PC-9 (cell line): ENCODE measurements around the gene WDR43. TPM values are rescaled to one million over a fixed set of nuclear protein-coding genes. Genes with fewer than 3 reads are reported as not detected.

Source experiments
- BruUV-seq: library from RNA; stranded (reverse); fragments of 400-500 nt; replicated peaks from 2 replicates; lab custom pipeline; 2021; lab: Mats Ljungman, UMichigan
- CTCF ChIA-PET: fragments of 300-600 bp; sonication (Branson Sonifier 250); formaldehyde crosslinking; loops from one replicate; lab custom pipeline; 2022; ENCODE audit warnings: antibody characterized with exemption; lab: Charles Lee
- POLR2A ChIA-PET: fragments of 300-600 bp; sonication (Branson Sonifier 250); formaldehyde crosslinking; loops from one replicate; lab custom pipeline; 2022; ENCODE audit warnings: antibody characterized with exemption; ENCODE audit not compliant: unreplicated experiment; lab: Charles Lee
- DNase-seq, 2 experiments: peaks; one replicate each; pipeline versions ENCODE4 v3.0.0 to v3.0.0-alpha.2; 2015 to 2022; ENCODE audit warnings: mixed read lengths in 1 of 2
- H2AFZ ChIP-seq: fragments of 200-600 bp; sonication (generic); 2 replicates; pipeline ENCODE4 v1.8.1; 2017; ENCODE audit warnings: antibody characterized with exemption
- H3F3A ChIP-seq: fragments of 200-600 bp; sonication (generic); 2 replicates; pipeline ENCODE4 v1.8.1; 2017; ENCODE audit warnings: antibody characterized with exemption, mild to moderate bottlenecking, low read depth; ENCODE audit not compliant: insufficient read depth
- H3K27ac ChIP-seq: fragments of 200-600 bp; sonication (generic); 2 replicates; pipeline ENCODE4 v1.6.1; 2016; ENCODE audit warnings: mixed run types
- H3K27me3 ChIP-seq: fragments of 200-600 bp; sonication (generic); 2 replicates; pipeline ENCODE4 v1.6.1; 2016; ENCODE audit warnings: low read depth, mixed run types; ENCODE audit not compliant: insufficient read depth
- H3K36me3 ChIP-seq: fragments of 200-600 bp; sonication (generic); 2 replicates; pipeline ENCODE4 v1.6.1; 2016; ENCODE audit warnings: low read depth, mixed run types
- H3K4me1 ChIP-seq: fragments of 200-600 bp; sonication (generic); replicated peaks from 2 replicates; pipeline ENCODE4 v1.6.1; 2016; ENCODE audit warnings: mixed run types; ENCODE audit not compliant: insufficient read depth
- H3K4me2 ChIP-seq: fragments of 200-600 bp; sonication (generic); 2 replicates; pipeline ENCODE4 v1.6.1; 2017; ENCODE audit warnings: mixed run types
- H3K4me3 ChIP-seq: fragments of 200-600 bp; sonication (generic); 2 replicates; pipeline ENCODE4 v1.6.1; 2016; ENCODE audit warnings: mixed run types
- H3K79me2 ChIP-seq: fragments of 200-600 bp; sonication (generic); 2 replicates; pipeline ENCODE4 v1.6.1; 2017; ENCODE audit warnings: low read depth, mixed run types
- H3K9me2 ChIP-seq: fragments of 200-600 bp; sonication (generic); 2 replicates; pipeline ENCODE4 v1.8.1; 2017; ENCODE audit warnings: mild to moderate bottlenecking; ENCODE audit not compliant: insufficient read depth
- H3K9me3 ChIP-seq: fragments of 200-600 bp; sonication (generic); 2 replicates; pipeline ENCODE4 v1.8.1; 2016; ENCODE audit warnings: low read depth; ENCODE audit not compliant: insufficient read depth
- H4K20me1 ChIP-seq: fragments of 200-600 bp; sonication (generic); 2 replicates; pipeline ENCODE4 v1.8.1; 2017; ENCODE audit not compliant: insufficient read depth
- CTCF ChIP-seq: fragments of 200-600 bp; sonication (generic); conservative IDR thresholded peaks from 2 replicates; pipeline ENCODE4 v1.6.1; 2017; ENCODE audit warnings: mixed run types, antibody characterized with exemption, mild to moderate bottlenecking, moderate library complexity
- EZH2 ChIP-seq: fragments of 200-600 bp; sonication (generic); IDR thresholded peaks from 2 replicates; pipeline ENCODE4 v1.8.0; 2017; ENCODE audit warnings: antibody characterized with exemption, low read depth
- intact Hi-C: fragments of 100-400 bp; cut with micrococcal nuclease; formaldehyde crosslinking; loops from one replicate; pipeline ENCODE4 v1.10.0; 2022; ENCODE audit not compliant: unreplicated experiment
- total RNA-seq: library from RNA; stranded (reverse); gene quantifications from 2 replicates; pipeline ENCODE4 v1.2.3, GENCODE V29; 2021

Gene WDR43
- total RNA-seq, 1 experiment from 2014 or later: 57.9 TPM

- TF ChIP-seq EZH2 (no peak), CTCF (no peak)
- Histone ChIP-seq H2AFZ (no peak overlapping the region), H3K27ac (no peak overlapping the region), H3K79me2 (peaks cover 97% of the 10 kb centered on the region), H3K4me2 (no peak overlapping the region), H4K20me1 (peaks cover 98% of the 10 kb centered on the region), H3K27me3 (no peaks in the 10 kb centered on the region), H3F3A (peaks cover 80% of the 10 kb centered on the region), H3K9me2 (no peaks in the 10 kb centered on the region), H3K36me3 (peaks cover 72% of the 10 kb centered on the region), H3K4me1 (peaks cover 24% of the 10 kb centered on the region), H3K4me3 (no peak overlapping the region), H3K9me3 (no peaks in the 10 kb centered on the region)
- intact Hi-C loops: no loop called here
- BruUV-seq: no TSS peak
- CTCF ChIA-PET: interaction anchor here (0.7 kb wide), 1 partner anchor 10 kb away, joined by 3 read pairs; no protein-coding TSS in a partner anchor
- DNase-seq: no peak
- POLR2A ChIA-PET: no interaction called here
Measured at GRCh38 chr2:28906376-28906775, 11.9 kb downstream of the WDR43 start.

DNA sequence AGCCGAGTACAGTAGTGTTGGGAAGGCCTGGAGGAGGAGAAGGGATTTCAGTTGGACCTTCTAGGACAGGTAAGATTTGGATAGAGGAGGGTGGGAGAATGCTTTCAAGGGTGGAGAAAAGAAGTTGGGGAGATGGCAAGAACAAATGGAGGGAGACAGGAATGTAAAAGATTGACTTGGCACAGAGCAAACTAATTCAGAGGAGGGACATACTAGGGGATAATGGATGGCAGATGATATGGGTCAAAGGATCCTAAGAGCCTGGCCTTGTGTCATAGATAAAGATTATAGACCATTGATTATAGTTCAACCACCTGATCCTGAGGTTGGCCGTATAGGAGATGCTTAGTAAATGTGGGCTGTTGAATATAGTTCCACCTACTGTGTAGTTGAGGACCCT lies 12.4 kb downstream of the WDR43 start:
- Histone ChIP-seq H2AFZ (no peak overlapping the region), H3K79me2 (peaks cover 97% of the 10 kb centered on the region), H3K27ac (no peak overlapping the region), H3F3A (peaks cover 80% of the 10 kb centered on the region), H3K4me2 (no peak overlapping the region), H3K27me3 (no peaks in the 10 kb centered on the region), H3K9me2 (no peaks in the 10 kb centered on the region), H4K20me1 (peaks cover 98% of the 10 kb centered on the region), H3K4me1 (peaks cover 24% of the 10 kb centered on the region), H3K36me3 (peaks cover 68% of the 10 kb centered on the region), H3K9me3 (no peaks in the 10 kb centered on the region), H3K4me3 (no peak overlapping the region)
- ChIA-PET POLR2A (no interaction called here), CTCF (interaction anchor here (0.7 kb wide), 1 partner anchor 10 kb away, joined by 3 read pairs; no protein-coding TSS in a partner anchor)
- TF ChIP-seq EZH2 (no peak), CTCF (no peak)
- BruUV-seq: no TSS peak
- intact Hi-C loops: no loop called here
- DNase-seq: no peak

DNA sequence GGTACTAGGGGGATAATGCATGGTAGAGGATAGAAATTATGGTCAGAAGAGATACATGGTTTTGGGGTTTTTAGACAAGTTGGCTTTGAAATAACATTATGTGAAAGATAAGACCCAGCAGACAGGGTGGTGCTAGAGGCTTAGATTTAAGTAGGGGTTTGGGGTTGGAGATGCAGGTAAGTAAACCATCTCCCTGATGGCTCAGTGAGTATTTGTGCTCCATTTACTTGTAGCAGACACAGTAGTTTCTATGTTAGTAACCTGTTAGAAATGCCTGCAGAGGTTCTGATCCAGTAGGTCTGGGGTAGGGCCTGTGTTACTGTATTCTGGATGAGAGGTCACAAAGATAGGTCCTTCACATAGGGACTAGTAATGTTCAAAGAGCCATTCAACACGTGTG lies 13.7 kb downstream of the WDR43 start:
- H3K9me3 ChIP-seq: no peaks in the 10 kb centered on the region
- POLR2A ChIA-PET: no interaction called here
- H4K20me1 ChIP-seq: peaks cover 98% of the 10 kb centered on the region
- H3K27me3 ChIP-seq: no peaks in the 10 kb centered on the region
- no peaks in the 10 kb centered on the region for H3K9me2 ChIP-seq
- no peak overlapping the region for H3K27ac ChIP-seq
- H3K4me2 ChIP-seq: no peak overlapping the region
- peaks cover 17% of the 10 kb centered on the region for H3K4me1 ChIP-seq
- TF ChIP-seq CTCF (no peak), EZH2 (no peak)
- BruUV-seq: no TSS peak
- H3F3A ChIP-seq: peaks cover 73% of the 10 kb centered on the region
- DNase-seq: no peak
- CTCF ChIA-PET: no interaction called here
- peaks cover 62% of the 10 kb centered on the region for H3K36me3 ChIP-seq
- H2AFZ ChIP-seq: no peak overlapping the region
- H3K79me2 ChIP-seq: peaks cover 92% of the 10 kb centered on the region
- no peak overlapping the region for H3K4me3 ChIP-seq
- intact Hi-C loops: no loop called here
